GM12864 (cell line): ENCODE results near the gene ZNF438.

Experiments
- DNase-seq: peaks from one replicate; pipeline ENCODE4 v3.0.0-alpha.2; 2011; ENCODE audit warnings: low read depth
- H3K4me3 ChIP-seq: 2 replicates; pipeline ENCODE4 v1.5.1; 2011; ENCODE audit warnings: mild to moderate bottlenecking, low read depth, low read length, control low read depth
- CTCF ChIP-seq: IDR thresholded peaks from 2 replicates; pipeline ENCODE4 v1.5.1; 2011; ENCODE audit warnings: low read depth, mild to moderate bottlenecking, moderate library complexity, low read length, control low read depth, inconsistent platforms; ENCODE audit errors: missing control alignments

ZNF438 gene

GRCh38 chr10:31001740-31002139, 29.9 kb downstream of the ZNF438 start:
- no peak for TF ChIP-seq CTCF
- H3K4me3 ChIP-seq: no peak overlapping the region
- no peak for DNase-seq

GRCh38 chr10:31000867-31001266, 30.8 kb downstream of the ZNF438 start:
- H3K4me3 ChIP-seq: no peak overlapping the region
- no peak for TF ChIP-seq CTCF
- no peak for DNase-seq

- no peak overlapping the region for H3K4me3 ChIP-seq
- DNase-seq: no peak
- TF ChIP-seq CTCF: no peak
Observed at GRCh38 chr10:31000071-31000782, 31.4 kb downstream of the ZNF438 start.

GRCh38 chr10:30999070-30999712, 32.5 kb downstream of the ZNF438 start:
- DNase-seq: no peak
- no peak overlapping the region for H3K4me3 ChIP-seq
- no peak for TF ChIP-seq CTCF

- no peak for DNase-seq
- no peak overlapping the region for H3K4me3 ChIP-seq
Observed at GRCh38 chr10:30997536-30998235, 34.0 kb downstream of the ZNF438 start.

GRCh38 chr10:30996481-30997005, 35.1 kb downstream of the ZNF438 start:
- TF ChIP-seq CTCF: no peak
- DNase-seq: no peak
- H3K4me3 ChIP-seq: no peak overlapping the region

More at GRCh38 chr10:30997536-30998235, 34.0 kb downstream of the ZNF438 start:
- no peak for TF ChIP-seq CTCF
